HK-2 (cell line): Measurements from ENCODE around the gene POLE.
A peak's percentile ranks its signal among the peaks of the same experiment; 100 is the strongest.
"Not testable (repeated sequence)": the region's sequence is repeated elsewhere in the genome, so short reads cannot be mapped to it uniquely, and the experiment has no call there.

Experiments
- DNase-seq: peaks from one replicate; pipeline ENCODE4 v3.0.0-alpha.2; 2018; ENCODE audit not compliant: unreplicated experiment

The POLE gene

GRCh38 chr12:132719141-132719953 lies 32.2 kb upstream of the POLE start:
- DNase-seq, result no peak

DNA sequence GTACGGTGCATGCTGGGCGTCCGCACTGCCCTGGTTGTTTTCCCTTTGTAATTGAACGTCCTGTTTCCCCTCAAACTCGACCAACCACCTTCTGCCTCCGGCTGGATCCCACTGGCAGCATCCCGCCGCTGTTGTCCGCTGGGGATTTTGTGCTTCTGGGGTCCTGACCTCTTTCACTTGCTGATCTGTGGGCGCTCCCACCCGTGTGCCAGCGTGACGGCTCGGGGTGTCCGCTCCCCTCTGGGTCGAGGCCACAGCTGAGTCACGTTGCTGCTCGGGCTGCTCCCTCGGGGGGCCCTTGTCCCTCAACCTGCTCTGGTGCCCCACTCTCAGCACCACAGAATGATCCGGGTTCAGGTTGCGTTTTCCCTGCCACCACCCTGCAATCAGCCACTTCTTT lies 31.5 kb upstream of the POLE start:
- DNase-seq, result no peak

DNA sequence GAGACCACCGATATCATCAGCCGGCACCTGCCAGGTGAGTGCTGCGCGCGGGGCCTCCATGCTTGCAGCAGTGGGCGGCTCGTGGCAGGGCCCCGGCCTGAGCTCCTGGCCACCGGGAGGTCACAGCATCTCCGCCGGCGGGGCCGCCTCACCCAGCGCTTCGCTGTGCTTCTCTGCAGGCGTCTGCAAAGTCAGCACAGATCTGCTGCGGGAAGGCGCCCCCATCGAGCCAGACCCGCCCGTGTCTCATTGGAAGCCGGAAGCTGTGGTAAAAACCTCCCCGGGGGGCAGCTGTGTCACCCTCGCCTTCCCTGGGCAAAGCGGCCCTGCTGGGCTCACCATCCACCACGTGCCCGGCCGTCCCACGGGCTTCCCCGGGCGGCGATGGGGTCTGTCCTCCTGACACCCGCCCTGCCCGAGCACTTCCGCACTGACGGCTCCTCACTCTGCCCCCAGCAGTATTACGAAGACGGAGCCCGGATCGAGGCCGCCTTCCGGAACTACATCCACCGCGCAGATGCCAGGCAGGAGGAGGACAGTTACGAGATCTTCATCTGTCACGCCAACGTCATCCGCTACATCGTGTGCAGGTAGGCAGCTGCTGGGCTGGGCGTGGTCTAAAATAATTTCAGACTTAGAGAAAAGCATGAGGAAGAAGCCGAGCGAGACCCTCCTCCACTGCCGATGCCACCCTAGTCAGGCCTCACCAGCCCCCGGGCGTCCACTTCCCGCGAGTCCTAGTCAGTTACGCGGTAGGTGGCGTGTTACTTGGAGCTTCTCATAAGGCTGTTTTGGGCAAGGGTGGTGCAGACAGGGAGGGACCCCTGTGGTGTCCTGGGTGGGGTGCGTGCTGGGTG lies 30.6 kb upstream of the POLE start:
- no peak for DNase-seq

DNA sequence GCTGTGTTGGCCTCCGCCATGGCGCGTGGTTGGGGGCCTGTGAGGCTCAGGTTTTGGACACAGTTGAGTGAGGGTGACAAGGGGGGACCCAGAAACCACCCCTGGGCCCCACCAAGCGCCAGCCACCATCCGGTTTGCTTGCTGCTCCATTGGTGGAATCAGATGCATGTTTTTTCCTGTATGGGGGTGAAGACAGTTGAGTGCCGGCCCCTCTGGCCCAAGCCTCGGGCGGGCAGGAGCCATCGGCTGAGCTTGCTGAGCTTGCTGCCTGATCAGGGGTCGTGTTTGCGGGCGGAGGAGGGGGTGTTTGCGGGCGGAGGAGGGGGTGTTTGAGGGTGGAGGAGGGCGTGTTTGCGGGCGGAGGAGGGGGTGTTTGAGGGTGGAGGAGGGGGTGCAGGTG lies 29.9 kb upstream of the POLE start:
- DNase-seq, result no peak

GRCh38 chr12:132716356-132716755 lies 29.2 kb upstream of the POLE start:
- DNase-seq, result no peak

GRCh38 chr12:132715874-132716273 lies 28.7 kb upstream of the POLE start:
- DNase-seq, result no peak

DNA sequence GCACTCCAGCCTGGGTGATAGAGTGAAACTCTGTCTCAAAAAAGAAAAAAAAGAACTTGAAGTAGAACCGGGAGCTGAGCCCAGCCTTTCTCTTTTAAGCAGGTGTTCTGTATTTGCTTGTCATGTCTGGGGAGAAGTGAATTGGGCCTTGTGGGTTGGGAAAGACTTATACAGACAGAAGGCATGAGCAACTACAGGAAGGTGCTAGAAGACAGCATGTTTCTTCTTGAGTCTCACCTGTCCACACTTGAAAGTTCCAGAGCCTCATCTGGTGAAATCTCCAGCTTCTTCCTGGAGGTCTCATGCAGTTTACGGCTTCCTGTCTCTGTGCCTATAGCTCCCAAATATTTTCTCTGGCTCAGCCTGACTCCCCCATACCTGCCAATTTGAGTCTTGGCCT lies 26.0 kb upstream of the POLE start:
- no peak for DNase-seq

DNA sequence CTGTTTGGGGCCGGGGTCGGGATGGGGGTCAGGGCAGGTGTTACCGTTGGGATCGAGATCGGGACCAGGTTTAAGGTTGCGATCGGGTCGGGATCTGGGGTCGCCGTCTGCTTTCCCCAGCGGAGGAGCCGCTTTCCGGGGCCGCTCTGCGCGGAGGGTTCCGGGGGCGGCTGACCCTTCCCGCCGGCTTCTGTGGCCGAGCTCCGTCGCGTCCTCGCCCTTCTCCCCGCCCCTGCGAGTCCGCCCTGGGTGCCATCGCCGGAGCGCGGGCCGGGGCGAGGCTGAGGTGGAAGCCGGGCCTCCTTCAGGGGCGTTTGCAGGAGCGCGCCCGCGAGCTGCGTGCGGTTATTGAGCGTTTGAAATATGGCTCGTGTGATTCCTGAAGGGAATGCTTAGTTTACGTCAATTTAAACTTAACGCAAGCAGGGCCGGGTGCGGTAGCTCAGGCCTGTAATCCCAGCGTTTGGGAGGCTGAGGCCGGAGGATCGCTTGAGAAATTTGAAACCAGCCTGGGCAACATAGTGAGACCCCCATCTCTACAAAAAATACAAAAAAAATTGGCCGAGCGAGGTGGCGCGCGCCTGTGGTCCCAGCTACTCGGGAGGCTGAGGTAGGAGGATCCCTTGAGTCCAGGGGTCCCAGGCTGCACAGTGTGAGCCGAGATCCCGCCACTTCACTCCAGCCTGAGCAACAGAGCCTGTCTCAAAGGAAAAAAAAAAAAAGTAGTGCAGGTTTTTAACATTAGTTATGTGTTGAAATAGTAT lies 24.1 kb upstream of the POLE start:
- no peak for DNase-seq

GRCh38 chr12:132710405-132711079 lies 23.4 kb upstream of the POLE start, which contains the start of gene PGAM5:
TSS of gene PGAM5 (plus strand) at chr12:132710842. CDS start at chr12:132710877, 35 bp downstream.
- DNase-seq, result peak; percentile 89

- DNase-seq, result no peak
These were observed 22.9 kb upstream of the POLE start for GRCh38 chr12:132710043-132710404.

GRCh38 chr12:132708150-132708549 lies 21.0 kb upstream of the POLE start:
- DNase-seq, result no peak

DNA sequence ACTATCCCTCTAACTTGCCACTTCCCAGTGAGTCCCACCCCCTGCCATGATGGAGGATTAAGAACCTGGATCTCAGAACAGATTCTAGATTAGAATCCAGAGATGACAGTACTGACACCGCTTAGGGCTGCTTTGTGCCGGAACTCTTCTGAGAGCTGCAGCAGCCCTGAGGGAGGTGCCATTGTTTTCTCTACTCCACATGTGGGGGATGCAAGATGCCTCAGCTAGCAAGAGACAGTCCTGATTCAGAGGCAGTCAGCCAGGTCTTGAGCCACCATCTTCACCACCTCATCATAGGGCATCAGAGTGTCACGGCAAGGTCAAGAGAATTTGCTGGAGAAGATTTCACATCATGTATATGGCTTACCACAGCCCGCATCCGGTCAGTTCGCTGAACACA lies 20.1 kb upstream of the POLE start:
- no peak for DNase-seq

GRCh38 chr12:132703641-132704040 lies 16.5 kb upstream of the POLE start:
- DNase-seq, result no peak

DNA sequence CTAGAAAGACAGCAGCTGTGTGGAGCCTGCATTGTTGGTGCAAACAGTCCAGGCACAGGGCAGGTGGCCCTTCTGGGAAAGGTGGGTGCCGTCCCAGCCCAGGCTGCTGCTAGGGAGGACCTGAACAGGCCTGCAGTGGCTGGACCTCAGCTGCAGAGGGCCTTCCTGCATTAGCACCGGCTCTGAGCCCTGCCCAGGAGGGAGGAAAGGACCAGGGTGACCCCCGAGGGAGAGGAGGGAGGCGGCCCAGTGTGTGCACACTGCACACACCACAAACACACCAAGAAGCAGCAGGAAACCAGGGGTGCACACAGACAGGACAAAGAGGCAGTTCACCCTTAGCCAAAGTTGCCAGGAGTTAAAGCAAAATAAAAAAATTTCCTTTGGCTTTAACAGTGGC lies 15.5 kb upstream of the POLE start:
- DNase-seq, result no peak

GRCh38 chr12:132700212-132700822 lies 13.2 kb upstream of the POLE start:
- DNase-seq, result no peak

DNA sequence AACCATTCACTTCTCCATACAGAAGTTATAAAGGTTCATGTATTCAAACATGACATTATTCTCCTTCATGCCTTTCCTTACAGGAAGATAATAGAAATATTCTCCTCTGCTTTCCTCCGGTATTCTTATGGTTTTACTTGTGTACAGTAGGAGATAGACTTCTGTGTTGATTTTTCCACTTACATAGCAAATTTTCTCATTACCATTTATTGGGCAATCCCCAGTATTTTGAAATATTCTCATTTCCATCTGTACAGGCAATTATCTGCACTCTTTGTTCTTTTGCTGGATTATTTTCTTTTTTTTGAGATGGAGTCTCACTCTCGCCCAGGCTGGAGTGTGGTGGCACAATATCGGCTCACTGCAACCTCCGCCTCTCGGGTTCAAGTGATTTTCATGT lies 11.2 kb upstream of the POLE start:
- no peak for DNase-seq

DNA sequence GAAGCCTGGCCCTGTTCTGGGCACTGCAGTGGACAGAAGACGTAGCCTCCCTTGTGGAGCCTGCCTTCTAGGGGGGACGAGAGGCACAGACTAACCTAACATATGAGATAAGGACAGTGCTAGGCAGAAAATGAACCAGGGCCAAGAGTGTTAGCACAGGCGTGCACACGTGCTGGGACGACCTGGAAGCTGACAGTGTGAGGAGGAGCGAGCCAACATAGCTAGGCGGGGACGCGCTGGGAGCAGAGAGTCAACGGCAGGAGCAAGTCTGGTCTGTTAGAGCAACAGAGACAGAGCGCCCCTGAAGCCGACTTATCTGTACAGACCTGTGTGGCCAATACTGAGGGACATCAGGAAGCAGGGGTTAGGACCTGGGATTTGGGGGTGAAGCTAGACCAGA lies 8.3 kb upstream of the POLE start:
- no peak for DNase-seq

GRCh38 chr12:132694888-132695287 lies 7.7 kb upstream of the POLE start:
- DNase-seq, result not testable (repeated sequence)

DNA sequence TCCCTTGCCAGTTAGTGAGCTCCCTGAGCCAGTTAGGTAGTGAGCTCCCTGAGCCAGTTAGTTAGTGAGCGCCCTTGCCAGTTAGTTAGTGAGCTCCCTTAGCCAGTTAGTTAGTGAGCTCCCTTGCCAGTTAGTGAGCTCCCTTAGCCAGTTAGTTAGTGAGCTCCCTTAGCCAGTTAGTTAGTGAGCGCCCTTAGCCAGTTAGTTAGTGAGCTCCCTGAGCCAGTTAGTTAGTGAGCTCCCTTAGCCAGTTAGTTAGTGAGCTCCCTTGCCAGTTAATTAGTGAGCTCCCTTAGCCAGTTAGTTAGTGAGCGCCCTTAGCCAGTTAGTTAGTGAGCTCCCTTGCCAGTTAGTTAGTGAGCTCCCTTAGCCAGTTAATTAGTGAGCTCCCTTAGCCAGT lies 4.9 kb upstream of the POLE start:
- DNase-seq, result not testable (repeated sequence)

DNA sequence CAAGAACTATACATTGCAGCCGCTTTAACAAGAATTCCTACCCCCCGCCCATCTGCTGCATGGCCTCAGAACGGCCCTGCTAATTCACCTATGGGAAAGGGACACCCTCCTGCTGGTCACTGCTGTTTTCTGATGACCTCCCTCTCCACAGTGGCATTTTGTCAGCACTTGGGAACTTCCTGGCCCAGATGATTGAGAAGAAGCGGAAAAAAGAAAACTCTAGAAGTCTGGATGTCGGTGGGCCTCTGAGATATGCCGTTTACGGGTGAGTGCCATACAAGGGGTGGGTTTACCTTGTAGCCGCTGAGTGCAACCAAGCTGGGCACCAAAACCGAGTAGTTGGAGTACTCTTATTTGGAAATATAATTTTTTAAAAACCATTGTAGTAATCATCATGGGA lies 3.0 kb upstream of the POLE start:
- no peak for DNase-seq

DNA sequence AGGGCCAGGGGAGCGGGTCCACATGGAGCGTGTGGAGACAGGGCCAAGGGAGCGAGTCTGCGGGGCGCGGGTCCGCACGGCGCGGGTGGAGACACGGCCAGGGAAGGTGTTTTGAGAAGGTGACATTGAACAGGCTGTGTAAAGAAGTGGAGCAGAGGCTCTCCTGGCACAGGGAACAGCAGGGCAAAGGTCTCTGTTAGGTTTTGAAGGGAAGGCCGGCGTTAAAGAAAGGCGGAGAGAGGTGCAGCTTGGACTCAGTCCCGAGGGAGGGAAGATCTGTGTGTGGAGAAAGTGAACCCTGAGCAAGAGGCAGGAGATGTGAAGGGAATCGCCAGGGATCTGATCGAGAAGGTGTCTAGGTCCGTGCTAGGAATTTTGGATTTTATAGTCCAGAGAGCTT lies 2.1 kb upstream of the POLE start:
- no peak for DNase-seq
